SK-N-SH (cell line): ENCODE measurements around the gene ASH1L. TPM values are rescaled to one million over a fixed set of nuclear protein-coding genes. Genes with fewer than 3 reads are reported as not detected.

Experiments
- CTCF ChIA-PET: fragments of 300-600, 350-600 bp; formaldehyde crosslinking; extraction: SDS; loops from one replicate; lab custom pipeline; 2021; lab: Yijun Ruan, JAX
- POLR2A ChIA-PET: fragments of 350-600 bp; sonication (Branson Sonifier 250); formaldehyde crosslinking; extraction: SDS; loops from one replicate; lab custom pipeline; 2020; ENCODE audit warnings: antibody characterized with exemption, inconsistent platforms; lab: Yijun Ruan, JAX
- DNase-seq: peaks from one replicate; pipeline ENCODE4 v3.0.0; 2012
- H2AFZ ChIP-seq: fragments of 200-600 bp; sonication (generic); 2 replicates; pipeline ENCODE4 v1.8.1; 2016; ENCODE audit warnings: antibody characterized with exemption, mild to moderate bottlenecking, low read depth
- H3F3A ChIP-seq: fragments of 200-600 bp; sonication (generic); replicated peaks from 2 replicates; pipeline ENCODE3; 2016; ENCODE audit warnings: antibody characterized with exemption, mild to moderate bottlenecking; ENCODE audit not compliant: insufficient read depth
- H3K27ac ChIP-seq, 2 experiments: fragments of 200-500 bp in 1 of 2; fragments of 200-600 bp in 1 of 2; sonication (Bioruptor generic) in 1 of 2; sonication (generic), shearing (Covaris generic) in 1 of 2; 2 replicates each; pipeline versions ENCODE4 v1.5.1 to v1.6.1; 2014 to 2016; ENCODE audit warnings: low read depth in 2 of 2, inconsistent platforms in 1 of 2, low read length in 1 of 2, mild to moderate bottlenecking in 1 of 2, mixed read lengths in 1 of 2
- H3K27me3 ChIP-seq: fragments of 200-600 bp; sonication (generic), shearing (Covaris generic); 2 replicates; pipeline ENCODE4 v1.6.1; 2016; ENCODE audit warnings: mixed run types; ENCODE audit not compliant: insufficient read depth
- H3K36me3 ChIP-seq, 2 experiments: fragments of 200-500 bp in 1 of 2; fragments of 200-600 bp in 1 of 2; sonication (Bioruptor generic) in 1 of 2; sonication (generic) in 1 of 2; replicated peaks in 1 of 2; 2 replicates each; pipeline versions ENCODE3 to v1.5.1; 2014 to 2016; ENCODE audit warnings: low read length in 1 of 2, mild to moderate bottlenecking in 1 of 2; ENCODE audit not compliant: insufficient read depth in 2 of 2, control insufficient read depth in 1 of 2
- H3K4me1 ChIP-seq, 2 experiments: fragments of 200-500 bp in 1 of 2; fragments of 200-600 bp in 1 of 2; sonication (Bioruptor generic) in 1 of 2; sonication (generic), shearing (Covaris generic) in 1 of 2; 2 replicates each; pipeline versions ENCODE4 v1.5.1 to v1.6.1; 2014 to 2016; ENCODE audit warnings: low read depth in 1 of 2, low read length in 1 of 2, mixed run types in 1 of 2; ENCODE audit not compliant: insufficient read depth in 2 of 2, control insufficient read depth in 1 of 2
- H3K4me2 ChIP-seq: fragments of 200-600 bp; sonication (generic), shearing (Covaris generic); 2 replicates; pipeline ENCODE4 v1.6.1; 2017; ENCODE audit warnings: mixed run types
- H3K4me3 ChIP-seq, 2 experiments: fragments of 200-500 bp in 1 of 2; fragments of 200-600 bp in 1 of 2; sonication (Bioruptor generic) in 1 of 2; sonication (generic), shearing (Covaris generic) in 1 of 2; 2 replicates each; pipeline versions ENCODE4 v1.5.1 to v1.8.1; 2014 to 2016; ENCODE audit warnings: low read depth in 2 of 2, inconsistent platforms in 1 of 2, low read length in 1 of 2, mild to moderate bottlenecking in 1 of 2, mixed read lengths in 1 of 2, moderate library complexity in 1 of 2
- H3K79me2 ChIP-seq: fragments of 200-600 bp; sonication (generic); 2 replicates; pipeline ENCODE4 v1.8.1; 2017; ENCODE audit warnings: mild to moderate bottlenecking; ENCODE audit not compliant: insufficient read depth
- H3K9ac ChIP-seq: fragments of 200-600 bp; sonication (generic); 2 replicates; pipeline ENCODE4 v1.6.1; 2017; ENCODE audit warnings: mixed run types
- H3K9me2 ChIP-seq: fragments of 200-600 bp; sonication (generic); 2 replicates; pipeline ENCODE4 v1.6.1; 2017; ENCODE audit warnings: mixed run types
- H3K9me3 ChIP-seq: fragments of 200-600 bp; sonication (generic); 2 replicates; pipeline ENCODE4 v1.6.1; 2017; ENCODE audit warnings: mixed run types, mild to moderate bottlenecking, moderate library complexity
- H4K20me1 ChIP-seq: fragments of 200-600 bp; sonication (generic); 2 replicates; pipeline ENCODE4 v1.6.1; 2017; ENCODE audit warnings: mild to moderate bottlenecking, mixed run types; ENCODE audit not compliant: insufficient read depth
- CHD2 ChIP-seq: fragments of 150-350 bp; IDR thresholded peaks from 2 replicates; pipeline ENCODE4 v1.6.1; 2018; ENCODE audit warnings: low read length; ENCODE audit not compliant: partially characterized antibody
- EP300 ChIP-seq, 2 experiments: IDR thresholded peaks; 2 replicates each; pipeline versions ENCODE4 v1.4.0 to v1.6.1; 2012; ENCODE audit warnings: borderline replicate concordance in 1 of 2, low read depth in 1 of 2, low read length in 1 of 2
- EZH2phosphoT487 ChIP-seq: fragments of 200-600 bp; sonication (generic); IDR thresholded peaks from 2 replicates; pipeline ENCODE4 v1.6.1; 2017; ENCODE audit warnings: low read depth, mixed run types, mild to moderate bottlenecking, antibody characterized with exemption, moderate library complexity, borderline replicate concordance
- FOSL2 ChIP-seq: IDR thresholded peaks from 2 replicates; pipeline ENCODE4 v1.4.0; 2012; ENCODE audit warnings: low read depth, mild to moderate bottlenecking, moderate library complexity, borderline replicate concordance
- FOXJ3 ChIP-seq: sonication (generic); formaldehyde crosslinking; IDR thresholded peaks from 2 replicates; pipeline ENCODE4 v1.5.1; 2020; ENCODE audit warnings: mild to moderate bottlenecking, missing genetic modification reagents
- FOXM1 ChIP-seq: IDR thresholded peaks from 2 replicates; pipeline ENCODE4 v1.4.0; 2012; ENCODE audit warnings: low read depth, mild to moderate bottlenecking
- GABPA ChIP-seq: IDR thresholded peaks from 2 replicates; pipeline ENCODE4 v1.4.0; 2012; ENCODE audit warnings: low read depth, mild to moderate bottlenecking
- GATA2 ChIP-seq: sonication (generic); formaldehyde crosslinking; IDR thresholded peaks from 2 replicates; pipeline ENCODE4 v1.5.0; 2020; ENCODE audit warnings: mild to moderate bottlenecking, missing genetic modification reagents
- IRF3 ChIP-seq: fragments of 150-350 bp; IDR thresholded peaks from 2 replicates; pipeline ENCODE4 v1.6.1; 2016; ENCODE audit warnings: mild to moderate bottlenecking, low read depth, low read length
- JUND ChIP-seq: IDR thresholded peaks from 2 replicates; pipeline ENCODE4 v1.4.0; 2012
- NFIC ChIP-seq: IDR thresholded peaks from 2 replicates; pipeline ENCODE4 v1.4.0; 2012; ENCODE audit warnings: borderline replicate concordance
- NRF1 ChIP-seq: IDR thresholded peaks from 2 replicates; pipeline ENCODE4 v1.6.1; 2012; ENCODE audit warnings: low read depth, mild to moderate bottlenecking, low read length
- PBX3 ChIP-seq: IDR thresholded peaks from 2 replicates; pipeline ENCODE4; 2012
- POLR2AphosphoS5 ChIP-seq: IDR thresholded peaks from 2 replicates; pipeline ENCODE4 v1.6.1; 2012; ENCODE audit warnings: low read depth, low read length
- RAD21 ChIP-seq: IDR thresholded peaks from 2 replicates; pipeline ENCODE4 v1.6.1; 2012; ENCODE audit warnings: mild to moderate bottlenecking, low read length
- RCOR1 ChIP-seq: fragments of 150-350 bp; IDR thresholded peaks from 2 replicates; pipeline ENCODE4 v1.6.1; 2017; ENCODE audit warnings: antibody characterized with exemption, low read length
- RFX5 ChIP-seq: IDR thresholded peaks from 2 replicates; pipeline ENCODE4 v1.6.1; 2012; ENCODE audit warnings: mild to moderate bottlenecking, improper control_type of control experiment, low read length
- RXRA ChIP-seq: IDR thresholded peaks from 2 replicates; pipeline ENCODE4 v1.4.0; 2012; ENCODE audit warnings: low read depth, mild to moderate bottlenecking, borderline replicate concordance
- SIN3A ChIP-seq: IDR thresholded peaks from 2 replicates; pipeline ENCODE4 v1.6.1; 2012; ENCODE audit warnings: low read depth, mild to moderate bottlenecking, low read length, moderate library complexity, borderline replicate concordance
- SMC3 ChIP-seq: IDR thresholded peaks from 2 replicates; pipeline ENCODE4 v1.6.1; 2012; ENCODE audit warnings: low read depth, low read length, improper control_type of control experiment
- TAF1 ChIP-seq: IDR thresholded peaks from 2 replicates; pipeline ENCODE4 v1.6.1; 2012; ENCODE audit warnings: low read depth, mild to moderate bottlenecking, low read length, moderate library complexity, borderline replicate concordance
- TCF12 ChIP-seq: IDR thresholded peaks from 2 replicates; pipeline ENCODE4 v1.4.0; 2012
- TEAD4 ChIP-seq: IDR thresholded peaks from 2 replicates; pipeline ENCODE4 v1.4.0; 2012; ENCODE audit warnings: mild to moderate bottlenecking, borderline replicate concordance; ENCODE audit not compliant: insufficient read depth
- USF1 ChIP-seq: IDR thresholded peaks from 2 replicates; pipeline ENCODE4 v1.4.0; 2012; ENCODE audit warnings: low read depth, borderline replicate concordance
- USF2 ChIP-seq: fragments of 150-350 bp; IDR thresholded peaks from 2 replicates; pipeline ENCODE4 v1.6.1; 2017; ENCODE audit warnings: antibody characterized with exemption, low read length, low read depth, borderline replicate concordance
- YY1 ChIP-seq: IDR thresholded peaks from 2 replicates; pipeline ENCODE4 v1.4.0; 2012; ENCODE audit warnings: low read depth, mild to moderate bottlenecking
- ZBTB33 ChIP-seq: IDR thresholded peaks from 2 replicates; pipeline ENCODE4 v1.4.0; 2012; ENCODE audit warnings: low read depth, borderline replicate concordance
- WGBS: methylation state at CpG from one replicate; pipeline ENCODE4 v1.1.6; 2017; ENCODE audit warnings: low lambda C conversion rate; 5-methylcytosine and 5-hydroxymethylcytosine counted together
- polyA plus RNA-seq, 3 experiments: library from polyadenylated mRNA; depleted of rRNA; stranded (reverse); fragments of >200 nt; gene quantifications; 2 replicates each; pipeline ENCODE4 v1.2.3, GENCODE V29; 2012

Gene ASH1L
- polyA plus RNA-seq, 1 of the 3 experiments (the other 2 are of a cell fraction): 13.4 TPM

GRCh38 chr1:155463865-155464650, 98.5 kb downstream of the ASH1L start:
- no peak overlapping the region for H3K4me2 ChIP-seq
- no peaks in the 10 kb centered on the region for H3K9me2 ChIP-seq
- no peak overlapping the region for H3K4me3 ChIP-seq
- peak overlapping the region; percentile 38; the same call in 1 of the 2 replicates for H3K9ac ChIP-seq
- H3K79me2 ChIP-seq: peaks cover 75% of the 10 kb centered on the region
- peaks cover 12 to 26% of the 10 kb centered on the region in 2 experiments for H3K36me3 ChIP-seq
- peak overlapping the region; percentile 75 to 97 for H3K27ac ChIP-seq
- CTCF ChIA-PET: interaction anchor here (1.0 to 1.7 kb wide), 2 partner anchors 9 to 12 kb away, joined by 3 to 4 read pairs; no protein-coding TSS in a partner anchor
- WGBS: 66% methylated on average over 5 of the region's 5 CpGs
- H3K27me3 ChIP-seq: no peaks in the 10 kb centered on the region
- peaks cover 33 to 37% of the 10 kb centered on the region in 2 experiments; a peak in 2 of 4 replicates for H3K4me1 ChIP-seq
- POLR2A ChIA-PET: no interaction called here
- no peak for DNase-seq
- H4K20me1 ChIP-seq: 0 out of 2 replicates have a peak, but pooled peaks cover 4% of the 10 kb centered on the region
- H2AFZ ChIP-seq: no peak overlapping the region
- no peaks in the 10 kb centered on the region for H3K9me3 ChIP-seq
- peaks cover 52% of the 10 kb centered on the region for H3F3A ChIP-seq
- TF ChIP-seq RAD21 (no peak), CHD2 (no peak), RFX5 (no peak), JUND (peak; percentile 68), EZH2phosphoT487 (no peak), IRF3 (no peak), USF1 (peak; percentile 68; the same call in 1 of the 2 replicates), SMC3 (no peak), FOXM1 (no peak), RXRA (no peak), NRF1 (no peak), NFIC (0 out of 2 replicates have a peak, but pooled peaks have one; percentile 8), PBX3 (0 out of 2 replicates have a peak, but pooled peaks have one; percentile 21), YY1 (peak; percentile 74; the same call in 1 of the 2 replicates), USF2 (no peak), TCF12 (peak; percentile 50), EP300 (IDR thresholded peaks at IDR 0.05; ENCODE audit: borderline replicate concordance in 1 of 2, low read depth in 1 of 2, low read length in 1 of 2) (peak in 1 of 2 experiments; percentile 15; a peak in 1 of 4 replicates), ZBTB33 (no peak), TEAD4 (no peak), GABPA (no peak), TAF1 (no peak), SIN3A (no peak), FOXJ3 (CRISPR knock-in tag) (no peak), FOSL2 (peak; percentile 77; the same call in 1 of the 2 replicates), POLR2AphosphoS5 (no peak; the same call in 1 of the 2 replicates), GATA2 (CRISPR knock-in tag) (no peak), RCOR1 (no peak)
